ENCODE measurements around the gene PIK3R2.
"Not testable (repeated sequence)": the region's sequence is repeated elsewhere in the genome, so short reads cannot be mapped to it uniquely, and the experiment has no call there.

PIK3R2 gene

GRCh38 chr19:18150776-18151624 lies 2.0 kb upstream of the PIK3R2 start:
- in situ Hi-C loops (cut with HindIII; ENCODE audit: low sequenced_read_pairs): no loop called here

- in situ Hi-C loops (cut with HindIII; ENCODE audit: low sequenced_read_pairs): no loop called here
These were observed 534 bp upstream of the PIK3R2 start for GRCh38 chr19:18152442-18152816.

- in situ Hi-C loops (cut with HindIII; ENCODE audit: low sequenced_read_pairs): no loop called here
These were observed 682 bp downstream of the PIK3R2 start for GRCh38 chr19:18153556-18154134.

- in situ Hi-C loops (cut with HindIII; ENCODE audit: low sequenced_read_pairs): no loop called here
These were observed 2.4 kb downstream of the PIK3R2 start for GRCh38 chr19:18155095-18156087.

- in situ Hi-C loops (cut with HindIII; ENCODE audit: low sequenced_read_pairs): no loop called here
These were observed 3.3 kb downstream of the PIK3R2 start for GRCh38 chr19:18156268-18156667.

- in situ Hi-C loops (cut with HindIII; ENCODE audit: low sequenced_read_pairs): no loop called here
These were observed 4.0 kb downstream of the PIK3R2 start for GRCh38 chr19:18156841-18157464.

- in situ Hi-C loops (cut with HindIII; ENCODE audit: low sequenced_read_pairs): no loop called here
These were observed 4.6 kb downstream of the PIK3R2 start for GRCh38 chr19:18157465-18158063.

GRCh38 chr19:18158467-18158866 lies 5.5 kb downstream of the PIK3R2 start:
- in situ Hi-C loops (cut with HindIII; ENCODE audit: low sequenced_read_pairs): no loop called here

GRCh38 chr19:18159059-18159616 lies 6.2 kb downstream of the PIK3R2 start:
- in situ Hi-C loops (cut with HindIII; ENCODE audit: low sequenced_read_pairs): not testable (repeated sequence)

- in situ Hi-C loops (cut with HindIII; ENCODE audit: low sequenced_read_pairs): loop anchor here (5.0 to 10.0 kb wide), 5 partner anchors 38 to 208 kb away; partner anchors contain the start of genes ARRDC2 and LSM4
These were observed 6.8 kb downstream of the PIK3R2 start for GRCh38 chr19:18159810-18160209.

- in situ Hi-C loops (cut with HindIII; ENCODE audit: low sequenced_read_pairs): loop anchor here (5.0 to 10.0 kb wide), 5 partner anchors 38 to 208 kb away; partner anchors contain the start of genes ARRDC2 and LSM4
These were observed 7.6 kb downstream of the PIK3R2 start for GRCh38 chr19:18160493-18160970.

- in situ Hi-C loops (cut with HindIII; ENCODE audit: low sequenced_read_pairs): loop anchor here (5.0 to 10.0 kb wide), 5 partner anchors 39 to 209 kb away; partner anchors contain the start of genes ARRDC2 and LSM4
These were observed 8.1 kb downstream of the PIK3R2 start for GRCh38 chr19:18160971-18161635.

- in situ Hi-C loops (cut with HindIII; ENCODE audit: low sequenced_read_pairs): loop anchor here (5.0 to 10.0 kb wide), 5 partner anchors 39 to 209 kb away; partner anchors contain the start of genes ARRDC2 and LSM4
These were observed 8.7 kb downstream of the PIK3R2 start for GRCh38 chr19:18161636-18162002.

- in situ Hi-C loops (cut with HindIII; ENCODE audit: low sequenced_read_pairs): loop anchor here (5.0 to 10.0 kb wide), 5 partner anchors 42 to 212 kb away; partner anchors contain the start of genes ARRDC2 and LSM4
These were observed 11.1 kb downstream of the PIK3R2 start for GRCh38 chr19:18164072-18164471.

GRCh38 chr19:18165794-18166544 lies 13.0 kb downstream of the PIK3R2 start:
- in situ Hi-C loops (cut with HindIII; ENCODE audit: low sequenced_read_pairs): loop anchor here (10.0 kb wide), 2 partner anchors 159 to 161 kb away; partner anchors contain the start of genes ARRDC2 and LSM4

- in situ Hi-C loops (cut with HindIII; ENCODE audit: low sequenced_read_pairs): loop anchor here (10.0 kb wide), 2 partner anchors 158 to 162 kb away; partner anchors contain the start of genes ARRDC2 and LSM4
These were observed 14.0 kb downstream of the PIK3R2 start for GRCh38 chr19:18167011-18167410.

GRCh38 chr19:18167975-18168645 lies 15.1 kb downstream of the PIK3R2 start:
- in situ Hi-C loops (cut with HindIII; ENCODE audit: low sequenced_read_pairs): loop anchor here (10.0 kb wide), 2 partner anchors 157 to 163 kb away; partner anchors contain the start of genes ARRDC2 and LSM4

Data from endothelial cell of hepatic sinusoid (primary cell).